Suppressor macrophage treated with lipopolysaccharide for 4 hours (primary cell): Measurements from ENCODE around the gene SBK2.
"Not testable (repeated sequence)": the region's sequence is repeated elsewhere in the genome, so short reads cannot be mapped to it uniquely, and the experiment has no call there.

ENCODE experiments used
- DNase-seq: peaks from one replicate; pipeline ENCODE4 v3.0.0-alpha.2; 2020

SBK2 gene

DNA sequence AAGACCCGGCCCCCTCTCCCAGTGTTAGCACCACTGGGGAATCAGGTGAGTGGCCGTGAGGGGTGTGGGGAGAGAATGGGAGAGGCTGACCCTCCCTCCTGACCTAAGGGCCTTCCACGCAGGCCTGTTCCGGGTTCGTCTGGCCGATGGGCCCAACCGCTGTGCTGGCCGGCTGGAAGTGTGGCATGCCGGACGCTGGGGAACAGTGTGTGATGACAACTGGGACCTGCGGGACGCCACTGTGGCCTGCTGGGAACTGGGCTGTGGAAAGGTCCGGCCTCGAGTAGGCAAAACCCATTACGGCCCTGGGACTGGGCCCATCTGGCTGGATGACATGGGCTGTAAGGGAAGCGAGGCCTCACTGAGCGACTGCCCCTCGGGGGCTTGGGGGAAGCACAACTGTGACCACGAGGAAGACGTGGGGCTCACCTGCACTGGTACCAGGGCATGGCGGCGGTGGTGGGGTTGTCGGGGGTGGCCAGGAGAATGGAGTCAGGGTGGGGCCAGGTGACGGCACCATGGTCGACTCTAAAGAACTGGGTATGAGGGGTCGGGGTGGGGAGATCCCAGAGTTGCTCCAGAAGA, 36.5 kb downstream of the SBK2 start:
- DNase-seq, result no peak

DNA sequence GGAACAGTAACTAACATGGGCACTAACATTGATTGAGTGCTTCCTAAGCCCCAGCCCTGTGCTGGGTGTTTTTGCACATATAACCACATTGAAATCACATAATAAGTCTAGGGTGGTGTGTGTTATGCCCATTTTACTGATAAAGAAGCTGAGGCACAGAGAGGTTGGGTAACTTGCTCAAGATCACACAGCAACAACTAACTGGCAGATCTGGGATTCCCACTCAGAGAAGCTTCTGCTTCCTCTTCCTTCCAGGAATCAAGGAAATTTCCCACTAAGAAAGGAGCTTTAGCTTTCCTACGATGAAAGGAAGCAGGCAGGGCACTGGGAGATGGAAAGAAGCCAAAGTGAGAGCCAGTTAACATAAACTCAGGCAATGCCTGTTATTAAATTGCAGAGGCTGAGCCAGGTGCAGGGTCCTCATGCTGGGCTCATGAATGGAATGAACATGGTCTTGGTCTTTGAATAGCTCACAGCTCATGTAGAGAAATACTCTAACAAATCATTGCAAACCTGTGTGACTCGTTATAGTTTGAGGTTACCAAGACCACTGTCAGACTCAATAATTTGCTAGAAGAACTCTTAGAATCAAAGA, 38.6 kb downstream of the SBK2 start:
- no peak for DNase-seq

DNA sequence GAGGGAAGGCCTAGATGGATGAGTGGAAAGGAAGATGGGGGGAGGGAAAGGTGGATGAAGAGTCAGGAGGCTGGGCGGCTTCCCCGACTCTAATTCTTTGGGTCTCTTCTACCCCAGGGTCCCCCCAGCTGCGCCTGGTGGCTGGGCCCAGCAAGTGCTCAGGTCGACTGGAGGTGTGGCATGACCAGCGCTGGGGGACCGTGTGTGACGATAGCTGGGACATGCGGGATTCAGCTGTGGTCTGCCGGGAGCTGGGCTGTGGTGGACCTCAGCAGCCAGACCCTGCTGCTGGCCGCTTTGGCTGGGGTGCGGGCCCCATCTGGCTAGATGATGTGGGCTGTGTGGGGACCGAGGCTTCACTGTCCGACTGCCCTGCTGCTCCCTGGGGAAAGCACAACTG, 39.2 kb downstream of the SBK2 start:
- DNase-seq, result no peak

DNA sequence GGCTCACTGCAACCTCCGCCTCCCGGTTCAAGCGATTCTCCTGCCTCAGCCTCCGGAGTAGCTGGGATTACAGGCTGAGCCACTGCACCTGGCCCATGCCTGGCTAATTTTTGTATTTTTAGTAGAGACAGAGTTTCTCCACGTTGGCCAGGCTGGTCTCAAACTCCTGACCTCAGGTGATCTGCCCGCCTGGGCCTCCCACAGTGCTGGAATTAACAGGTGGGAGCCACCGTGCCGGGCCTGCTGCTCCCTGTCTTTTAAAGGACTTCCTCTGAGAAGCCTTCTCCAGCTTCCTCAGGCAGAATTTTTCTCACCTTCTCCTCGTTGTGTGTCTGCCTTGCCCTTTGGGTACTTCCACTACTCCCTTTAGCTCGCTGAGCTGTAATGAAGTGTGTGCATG, 40.1 kb downstream of the SBK2 start:
- DNase-seq, result not testable (repeated sequence)

DNA sequence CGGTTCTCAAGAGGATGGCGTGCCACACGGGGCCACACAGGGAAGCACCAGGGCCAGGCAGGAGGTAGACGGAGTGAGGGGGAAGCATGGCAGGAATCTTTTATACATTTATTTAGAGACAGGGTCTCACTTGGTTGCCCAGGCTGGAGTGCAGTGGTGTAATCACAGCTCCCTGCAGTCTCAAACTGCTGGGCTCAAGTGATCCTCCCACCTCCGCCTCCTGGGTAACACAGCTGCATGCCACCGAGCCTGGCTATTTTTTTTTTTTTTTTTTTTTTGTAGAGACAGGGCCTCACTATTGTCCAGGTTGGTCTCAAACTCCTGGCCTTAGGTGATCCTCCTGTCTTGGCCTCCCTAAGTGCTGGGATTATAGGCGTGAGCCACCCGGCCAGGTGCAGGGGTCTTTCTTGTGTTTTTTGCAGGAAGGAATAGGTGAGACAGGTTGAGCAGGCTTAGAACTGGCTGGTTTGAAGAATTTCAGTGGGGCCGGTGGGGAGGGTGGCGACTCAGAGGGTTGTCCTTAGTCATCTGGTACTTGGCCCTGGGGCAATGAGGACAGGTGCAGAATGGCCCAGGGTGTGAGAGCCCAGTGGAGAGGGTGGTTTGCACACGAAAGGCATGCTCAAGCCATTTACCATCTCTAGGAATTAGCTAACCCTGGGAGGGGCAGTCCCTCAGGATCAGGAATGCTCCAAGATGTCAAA, 41.1 kb downstream of the SBK2 start:
- DNase-seq, result no peak

DNA sequence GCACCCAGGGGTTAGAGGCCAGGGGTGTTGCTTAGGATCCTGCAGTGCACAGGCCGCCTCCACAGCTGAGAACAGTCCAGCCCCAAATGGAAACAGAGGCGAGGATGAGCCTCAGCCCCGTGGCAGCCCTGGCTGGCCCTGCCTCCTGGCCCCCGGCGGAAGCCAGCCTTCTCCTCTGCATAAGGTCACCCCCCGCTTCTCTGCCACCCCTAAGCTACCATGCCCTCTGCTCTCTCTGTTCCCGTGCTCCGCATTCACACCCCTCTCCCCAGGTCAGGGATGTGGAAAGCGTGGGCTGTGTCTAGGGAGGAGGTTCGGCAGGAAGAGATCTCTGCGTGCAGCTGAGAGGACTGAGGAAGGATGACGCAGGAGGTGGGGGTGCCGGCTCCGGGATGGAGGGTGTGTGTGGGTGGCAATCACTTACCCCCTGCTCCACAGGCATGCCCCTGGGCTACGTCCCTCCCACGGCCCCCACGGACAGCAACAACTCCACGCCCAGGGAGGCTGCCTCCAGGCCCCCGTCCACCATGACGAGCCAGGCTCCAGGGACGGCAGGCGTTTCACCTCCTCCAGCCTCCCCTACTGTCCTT, 42.7 kb downstream of the SBK2 start:
- DNase-seq, result no peak

DNA sequence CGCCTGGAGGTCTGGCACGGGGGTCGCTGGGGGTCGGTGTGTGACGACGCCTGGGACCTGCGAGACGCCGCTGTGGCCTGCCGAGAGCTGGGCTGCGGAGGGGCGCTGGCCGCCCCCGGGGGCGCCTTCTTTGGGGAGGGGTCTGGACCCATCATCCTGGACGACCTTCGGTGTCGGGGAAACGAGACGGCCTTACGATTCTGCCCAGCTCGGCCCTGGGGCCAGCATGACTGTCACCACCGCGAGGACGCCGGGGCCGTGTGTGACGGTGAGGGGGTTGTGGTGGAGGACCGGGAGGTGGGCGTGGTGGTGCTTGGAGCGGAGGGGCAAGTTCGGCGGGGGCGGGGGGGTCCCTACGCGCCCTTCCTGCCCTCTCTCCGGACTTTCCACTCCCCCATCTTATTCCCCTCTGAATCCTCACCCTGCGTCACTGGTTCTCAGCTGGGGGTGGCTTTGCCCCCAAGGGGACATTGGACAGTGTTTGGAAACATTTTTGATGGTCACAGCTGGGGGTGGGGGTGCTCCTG, 43.2 kb downstream of the SBK2 start:
- no peak for DNase-seq

DNA sequence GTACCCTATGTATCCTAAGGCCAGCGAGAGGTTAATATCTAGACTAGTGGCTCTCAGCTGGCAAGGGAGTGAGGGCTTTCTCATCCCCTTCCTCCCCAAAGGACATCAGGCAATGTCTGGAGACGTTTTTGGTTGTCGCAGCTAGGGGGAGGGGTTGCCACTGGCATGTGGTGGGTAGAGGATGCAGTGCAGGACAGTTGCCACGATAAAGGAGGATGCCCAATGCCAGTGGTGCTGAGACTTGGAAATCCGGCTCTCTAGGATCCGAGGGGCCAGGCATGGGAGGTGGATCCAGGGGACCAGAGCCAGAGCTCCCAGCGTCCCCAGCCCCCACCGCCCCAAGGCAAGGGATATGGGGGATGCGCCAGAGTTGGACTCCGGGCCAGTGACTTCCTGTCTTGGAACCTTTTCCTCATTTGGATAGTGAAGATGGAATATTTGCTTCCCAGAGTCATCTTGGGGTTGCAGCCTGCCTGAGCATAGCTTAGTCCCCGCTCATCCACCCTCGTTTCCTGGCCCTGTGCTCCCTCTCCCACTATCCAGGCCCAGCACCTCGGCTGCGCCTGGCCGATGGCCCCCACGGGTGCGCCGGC, 43.8 kb downstream of the SBK2 start:
- no peak for DNase-seq

DNA sequence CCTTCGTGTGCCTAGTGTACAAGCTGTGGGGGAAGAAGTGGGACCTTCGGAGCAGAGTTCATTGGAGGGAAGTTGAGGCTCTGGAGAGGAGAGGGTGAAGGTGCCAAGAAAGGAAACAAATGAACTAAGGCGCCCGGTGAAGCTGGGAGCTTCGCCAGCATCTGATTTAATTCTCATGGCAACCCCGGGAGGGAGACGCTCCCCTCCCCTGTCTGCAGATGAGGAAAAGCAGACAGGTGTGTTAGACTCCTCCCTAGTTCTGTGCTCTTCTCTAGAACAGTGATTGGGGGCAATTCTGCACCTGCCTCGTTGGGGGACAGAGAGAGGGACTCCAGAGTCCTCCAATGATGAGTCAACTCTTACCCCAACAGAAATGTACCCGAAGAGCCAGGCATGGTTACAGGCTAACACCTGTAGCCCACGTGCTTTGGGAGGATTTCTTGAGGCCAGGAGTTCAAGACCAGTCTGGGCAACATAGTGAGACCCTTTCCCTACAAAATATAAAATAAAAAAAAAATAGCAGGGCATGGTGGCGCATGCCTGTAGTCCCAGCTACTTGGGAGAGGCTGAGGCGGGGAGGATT, 44.5 kb downstream of the SBK2 start:
- DNase-seq, result no peak

DNA sequence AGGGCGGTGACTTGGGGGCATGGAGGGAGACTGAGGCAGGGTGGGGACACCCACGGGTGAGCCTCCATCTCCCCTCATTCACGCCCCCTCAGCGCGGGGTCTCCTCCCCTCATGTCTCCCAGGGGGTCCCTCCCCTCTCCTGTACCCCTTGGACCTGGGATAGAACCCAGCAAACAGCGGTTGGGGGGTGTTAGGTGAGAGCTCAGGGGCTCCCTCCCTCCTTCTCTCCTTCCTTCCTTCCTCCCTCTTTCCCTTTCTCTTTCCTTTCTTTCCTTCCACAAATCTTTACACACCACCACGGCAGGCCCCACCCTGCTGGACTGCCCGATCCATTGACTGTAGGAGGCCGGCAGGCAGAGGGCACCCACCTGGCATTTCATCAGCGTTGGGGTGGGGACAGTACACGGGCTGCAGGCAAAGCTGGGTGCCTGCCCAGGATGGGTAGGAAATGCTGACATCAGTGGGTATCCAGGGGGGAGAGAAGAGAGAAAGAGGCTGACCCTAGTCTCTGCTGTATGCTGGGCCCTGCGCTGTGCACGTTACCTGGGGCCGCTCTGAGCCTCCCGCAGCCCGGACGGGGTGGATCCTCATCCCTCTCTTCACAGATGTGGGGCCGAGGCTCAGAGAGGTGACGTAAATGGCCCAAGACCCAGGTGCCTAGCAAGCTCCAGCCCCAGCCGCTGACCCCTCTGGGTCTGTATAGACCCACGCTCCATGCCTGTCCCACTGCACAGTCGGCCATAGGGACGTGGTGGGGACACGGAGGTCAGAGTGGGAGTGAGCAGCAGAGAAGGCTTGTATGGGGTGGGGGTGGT, 45.2 kb downstream of the SBK2 start:
- no peak for DNase-seq

DNA sequence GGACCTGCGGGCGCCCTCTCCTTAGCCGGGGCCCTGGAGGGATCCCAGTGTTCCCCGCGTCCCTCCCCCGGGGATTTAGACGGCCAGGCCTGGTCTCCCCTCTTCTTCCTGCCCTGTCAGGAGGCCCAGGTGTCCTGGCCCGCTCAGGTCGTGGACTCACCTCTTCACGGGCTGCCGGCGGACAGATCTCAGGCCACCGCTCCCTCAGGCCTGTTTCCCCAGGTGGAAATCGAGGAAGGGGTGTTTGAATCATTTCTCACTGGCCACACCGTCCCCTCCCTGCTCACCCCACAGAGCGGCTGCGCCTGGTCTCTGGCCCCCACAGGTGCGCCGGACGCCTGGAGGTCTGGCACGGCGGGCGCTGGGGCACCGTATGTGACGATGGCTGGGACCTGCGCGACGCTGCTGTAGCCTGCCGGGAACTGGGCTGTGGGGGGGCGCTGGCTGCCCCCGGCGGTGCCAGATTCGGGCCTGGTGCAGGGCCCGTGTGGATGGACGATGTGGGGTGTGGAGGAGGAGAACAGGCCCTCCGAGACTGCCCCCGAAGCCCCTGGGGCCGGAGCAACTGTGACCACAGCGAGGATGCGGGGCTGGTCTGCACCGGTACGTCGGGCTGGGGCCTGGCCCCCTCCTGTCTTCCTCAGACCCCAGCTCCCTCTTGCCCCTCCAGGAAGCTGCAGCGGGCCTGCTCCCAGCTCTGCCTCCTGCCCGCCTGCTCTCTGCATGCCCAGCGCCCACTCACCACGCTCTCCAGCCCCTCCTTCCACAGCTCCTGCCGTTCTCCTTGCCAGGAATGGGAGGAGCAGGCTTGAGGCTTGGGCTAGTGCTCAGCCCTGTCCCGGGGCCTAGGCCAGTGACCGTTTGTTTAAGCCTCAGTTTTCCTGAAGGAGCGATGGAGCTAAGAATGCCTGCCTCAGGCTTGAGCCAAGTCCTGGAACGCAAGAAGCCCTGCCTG, 46.2 kb downstream of the SBK2 start:
- DNase-seq, result no peak

DNA sequence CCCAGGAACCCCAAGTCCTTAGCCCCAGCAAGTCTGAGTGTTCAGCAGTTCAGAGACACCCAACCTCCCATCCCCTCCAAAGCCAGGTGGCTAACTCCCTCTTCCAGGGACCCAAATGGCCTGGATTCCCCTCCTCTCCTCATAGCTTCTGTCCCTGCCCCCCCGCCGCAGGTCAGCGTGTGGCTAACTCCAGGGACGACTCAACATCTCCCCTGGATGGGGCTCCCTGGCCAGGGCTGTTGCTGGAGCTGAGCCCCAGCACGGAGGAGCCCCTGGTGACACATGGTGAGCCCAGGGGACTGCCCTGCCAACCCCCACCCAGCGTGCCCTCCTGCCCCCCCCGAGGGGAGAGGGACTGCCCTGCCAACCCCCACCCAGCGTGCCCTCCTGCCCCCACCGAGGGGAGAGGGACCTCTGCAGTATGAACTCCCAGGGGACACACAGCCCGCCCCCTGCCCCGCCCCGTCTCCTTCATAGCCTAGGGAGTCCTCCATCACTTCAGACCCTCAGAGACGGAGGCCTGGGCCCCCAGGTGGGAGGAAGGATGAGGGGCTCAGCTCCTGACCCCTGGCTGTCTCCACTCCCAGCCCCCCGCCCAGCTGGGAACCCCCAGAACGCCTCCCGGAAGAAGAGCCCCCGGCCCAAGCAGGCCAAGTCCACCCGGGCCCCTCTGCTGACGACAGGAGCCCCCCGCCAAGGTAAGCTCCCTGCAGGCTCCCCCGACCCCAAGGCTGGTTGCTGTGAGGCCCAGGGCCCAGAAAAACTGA, 47.0 kb downstream of the SBK2 start:
- no peak for DNase-seq

DNA sequence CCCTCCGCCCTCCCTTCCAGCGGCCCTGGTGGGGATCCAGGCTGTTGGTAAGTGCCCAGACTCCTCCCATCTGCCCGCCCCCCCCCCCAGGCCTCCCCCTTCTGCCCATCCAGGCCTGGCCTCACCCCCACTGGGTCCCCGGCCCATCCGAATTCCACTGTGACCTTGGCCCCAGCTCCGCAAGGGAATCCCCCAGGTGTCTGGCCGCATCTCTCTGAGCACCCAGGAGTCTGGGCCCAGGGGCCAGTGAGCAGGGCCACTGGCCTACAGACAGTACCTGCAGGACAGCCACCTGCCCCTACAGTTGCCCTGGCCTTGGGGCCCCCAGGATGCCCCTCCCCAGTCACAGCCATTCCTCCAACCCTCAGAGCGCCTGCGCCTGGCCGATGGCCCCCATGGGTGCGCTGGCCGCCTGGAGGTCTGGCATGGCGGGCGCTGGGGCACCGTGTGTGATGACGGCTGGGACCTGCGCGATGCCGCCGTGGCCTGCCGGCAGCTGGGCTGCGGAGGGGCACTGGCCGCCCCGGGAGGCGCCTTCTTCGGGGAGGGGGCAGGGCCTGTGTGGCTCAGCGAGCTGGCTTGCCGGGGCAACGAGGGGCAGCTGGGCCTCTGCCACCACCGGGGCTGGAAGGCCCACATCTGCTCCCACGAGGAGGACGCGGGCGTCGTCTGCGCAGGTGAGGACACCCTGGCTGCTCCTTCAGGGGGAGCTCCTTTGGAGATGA, 47.8 kb downstream of the SBK2 start:
- no peak for DNase-seq

DNA sequence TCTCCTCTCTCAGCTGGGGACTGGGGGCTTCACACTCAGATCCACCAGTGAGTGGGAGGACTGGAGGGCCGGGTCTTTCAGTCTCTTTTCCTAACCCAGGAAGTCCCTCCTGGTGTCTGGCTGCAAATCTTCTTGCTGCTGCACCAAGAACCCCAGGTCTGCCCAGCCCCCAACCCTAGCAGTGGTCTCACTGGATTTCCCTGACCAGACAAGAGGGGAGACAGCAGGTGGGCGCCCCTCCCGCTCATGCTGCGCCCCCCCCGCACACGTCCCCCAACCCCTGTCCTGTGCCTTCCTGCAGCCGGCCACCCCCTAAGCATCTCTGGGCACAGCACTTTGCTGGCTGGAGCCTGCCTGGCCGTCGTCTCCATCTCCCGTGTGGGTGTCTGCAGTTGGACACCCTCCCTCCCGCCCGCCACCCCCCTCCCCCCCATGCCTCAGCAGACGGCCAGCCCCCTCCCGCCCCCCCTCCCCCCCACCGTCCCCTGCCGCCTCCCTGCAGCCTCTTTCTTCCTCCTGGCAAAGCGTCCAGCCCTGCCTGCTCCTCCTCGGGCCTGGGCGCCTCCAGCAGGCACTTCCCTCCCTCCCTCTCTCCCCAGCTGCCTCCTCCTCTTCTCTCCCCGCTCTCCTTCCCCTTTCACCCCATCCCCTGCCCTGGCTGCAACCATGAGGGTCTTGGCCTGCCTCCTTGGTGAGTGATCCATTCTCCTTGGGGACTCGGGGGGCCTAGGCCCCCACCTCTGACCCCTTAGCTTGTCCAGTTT, 48.8 kb downstream of the SBK2 start, which contains the start of gene SSC5D:
TSS of gene SSC5D (plus strand) at position 513 of the 764 bp plus-strand sequence. CDS start at position 667, 154 bp downstream.
- no peak for DNase-seq

DNA sequence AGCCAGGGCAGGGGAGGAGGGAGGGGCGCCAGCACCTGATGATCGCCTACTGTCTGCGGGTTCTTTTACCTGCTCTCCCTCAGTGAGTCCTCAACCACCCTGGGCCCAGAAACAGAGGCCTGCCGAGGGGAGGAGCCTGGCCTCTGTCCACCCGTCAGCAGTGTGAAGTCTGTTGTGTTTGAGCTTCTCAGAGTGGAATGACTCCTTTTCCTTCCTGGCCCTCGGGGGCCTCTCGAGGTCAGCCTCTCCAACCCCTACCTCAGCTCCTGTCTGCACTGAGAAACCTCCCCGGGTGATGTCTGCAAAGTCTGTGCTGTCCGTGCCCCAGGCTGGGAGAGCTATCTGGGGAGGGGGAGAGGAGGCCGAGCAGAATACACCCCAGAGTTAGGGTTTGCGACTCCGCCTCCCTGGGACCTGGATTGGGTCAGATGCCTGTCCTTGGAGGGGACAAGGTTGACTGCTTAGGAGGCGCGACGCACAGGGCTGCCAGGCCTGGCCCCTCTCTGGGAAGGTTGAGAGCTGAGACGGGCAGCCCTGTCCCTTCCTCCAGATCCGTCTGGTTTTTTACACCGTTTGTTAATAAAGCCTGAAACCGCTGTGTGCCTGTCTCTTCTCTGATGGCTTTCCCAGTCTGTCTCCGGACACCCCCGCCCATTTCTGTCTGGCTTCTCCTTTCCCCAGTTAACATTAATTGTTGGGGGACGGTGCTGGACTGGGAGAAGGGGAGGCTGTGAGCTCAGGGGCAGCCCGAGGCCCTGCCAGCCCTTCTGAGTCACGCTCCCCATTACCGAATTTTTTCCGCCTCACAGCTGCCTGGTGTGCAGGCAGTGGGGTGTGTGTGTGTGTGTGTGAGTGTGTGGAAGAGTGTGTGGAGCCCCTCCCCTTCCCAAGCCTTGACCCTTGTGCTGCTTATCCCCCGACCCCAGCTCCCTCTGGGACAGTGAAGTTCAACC, 49.7 kb downstream of the SBK2 start:
- DNase-seq, result no peak

DNA sequence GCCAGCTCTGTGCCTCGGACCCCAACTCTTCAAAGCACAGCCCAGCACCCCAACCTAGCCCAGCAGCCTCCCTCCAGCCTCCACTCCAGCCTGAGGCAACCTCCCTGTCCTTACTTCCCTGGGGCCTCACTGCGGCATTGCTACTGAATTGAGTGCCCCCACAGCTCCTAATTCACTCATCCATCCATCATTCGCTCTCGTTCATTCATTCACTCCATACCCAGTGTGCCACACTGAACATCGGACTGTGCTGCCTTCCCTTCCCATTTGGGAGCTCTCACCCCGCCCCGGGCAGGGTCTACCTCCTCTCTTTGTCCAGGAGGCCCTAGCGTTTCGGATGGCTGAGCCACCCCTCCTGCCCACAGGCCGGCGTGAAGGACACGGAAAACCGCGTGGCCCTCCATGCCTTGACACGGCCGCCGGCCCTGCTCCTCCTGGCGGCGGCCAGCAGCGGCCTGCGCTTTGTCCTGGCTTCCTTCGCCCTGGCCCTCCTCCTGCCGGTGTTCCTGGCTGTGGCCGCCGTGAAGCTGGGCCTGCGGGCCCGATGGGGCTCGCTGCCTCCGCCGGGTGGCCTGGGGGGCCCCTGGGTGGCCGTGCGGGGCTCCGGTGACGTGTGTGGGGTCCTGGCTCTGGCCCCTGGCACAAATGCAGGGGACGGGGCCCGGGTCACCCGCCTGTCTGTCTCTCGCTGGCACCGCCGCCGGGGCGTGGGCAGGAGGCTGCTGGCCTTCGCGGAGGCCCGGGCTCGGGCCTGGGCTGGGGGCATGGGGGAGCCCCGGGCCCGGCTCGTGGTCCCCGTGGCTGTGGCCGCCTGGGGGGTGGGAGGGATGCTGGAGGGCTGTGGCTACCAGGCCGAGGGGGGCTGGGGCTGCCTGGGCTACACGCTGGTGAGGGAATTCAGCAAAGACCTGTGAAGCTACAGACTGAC, 50.6 kb downstream of the SBK2 start:
- no peak for DNase-seq
